H1 (cell line): ENCODE measurements around the gene MCF2L. TPM values are rescaled to one million over a fixed set of nuclear protein-coding genes. Genes with fewer than 3 reads are reported as not detected.

Source experiments
- CTCF ChIA-PET: fragments of 300-600 bp; sonication (Branson Sonifier 250); formaldehyde crosslinking; loops from one replicate; lab custom pipeline; 2021; ENCODE audit not compliant: partially characterized antibody; lab: Charles Lee
- POLR2A ChIA-PET: fragments of 300-600 bp; sonication (Branson Sonifier 250); formaldehyde crosslinking; loops from one replicate; lab custom pipeline; 2021; ENCODE audit warnings: inconsistent platforms; ENCODE audit not compliant: partially characterized antibody; lab: Charles Lee
- DNase-seq, 2 experiments: peaks; one replicate each; pipeline versions ENCODE4 v3.0.0 to v3.0.0-alpha.2; 2010 to 2022; ENCODE audit warnings: low spot score in 2 of 2, low read depth in 1 of 2, mixed read lengths in 1 of 2
- FAIRE-seq: peaks from 2 replicates; lab custom pipeline; 2011; peaks lifted over from hg19 to GRCh38; lab: Jason Lieb, UNC
- H2AFZ ChIP-seq: 2 replicates; pipeline ENCODE4 v1.8.1; 2012; ENCODE audit warnings: low read length, inconsistent platforms
- H2AK5ac ChIP-seq: 2 replicates; pipeline ENCODE4 v1.6.1; 2013; ENCODE audit warnings: low read depth, low read length
- H2BK120ac ChIP-seq: replicated peaks from 2 replicates; pipeline ENCODE3; 2013; ENCODE audit warnings: low read depth, low read length, inconsistent platforms
- H2BK12ac ChIP-seq: 2 replicates; pipeline ENCODE4 v1.6.1; 2013; ENCODE audit warnings: low read depth, low read length
- H2BK15ac ChIP-seq: 2 replicates; pipeline ENCODE4 v1.6.1; 2013; ENCODE audit warnings: low read length
- H2BK20ac ChIP-seq: 2 replicates; pipeline ENCODE4 v1.6.1; 2013; ENCODE audit warnings: low read length
- H2BK5ac ChIP-seq: 2 replicates; pipeline ENCODE4 v1.6.1; 2013; ENCODE audit warnings: low read depth, low read length
- H3K14ac ChIP-seq: 2 replicates; pipeline ENCODE4 v1.6.1; 2013; ENCODE audit warnings: inconsistent platforms; ENCODE audit not compliant: insufficient read length
- H3K18ac ChIP-seq: 2 replicates; pipeline ENCODE4 v1.6.1; 2013; ENCODE audit warnings: low read length; ENCODE audit errors: extremely low read depth
- H3K23ac ChIP-seq: 2 replicates; pipeline ENCODE4 v1.6.1; 2013; ENCODE audit warnings: inconsistent platforms; ENCODE audit not compliant: insufficient read length
- H3K23me2 ChIP-seq: 2 replicates; pipeline ENCODE4 v1.6.1; 2013; ENCODE audit warnings: low read depth, low read length
- H3K27ac ChIP-seq: 2 replicates; pipeline ENCODE4 v1.6.1; 2011; ENCODE audit warnings: low read depth, low read length, inconsistent platforms
- H3K27me3 ChIP-seq, 4 experiments: replicated peaks in 1 of 4; 1 replicate in 1 of 4; 2 replicates in 3 of 4; pipeline versions ENCODE4 v1.6.1 to v1.8.1; 2011 to 2013; ENCODE audit warnings: low read length in 3 of 4, mild to moderate bottlenecking in 3 of 4, inconsistent platforms in 2 of 4, mixed read lengths in 2 of 4, moderate library complexity in 1 of 4; ENCODE audit not compliant: control insufficient read depth in 3 of 4, insufficient read depth in 3 of 4; ENCODE audit errors: extremely low read depth in 1 of 4
- H3K36me3 ChIP-seq, 4 experiments: 2 replicates each; pipeline versions ENCODE4 v1.6.1 to v1.8.1; 2011 to 2013; ENCODE audit warnings: mild to moderate bottlenecking in 4 of 4, low read length in 3 of 4, moderate library complexity in 2 of 4, control low read depth in 1 of 4, inconsistent platforms in 1 of 4; ENCODE audit not compliant: insufficient read depth in 4 of 4, control insufficient read depth in 2 of 4
- H3K4ac ChIP-seq: replicated peaks from 2 replicates; pipeline ENCODE3; 2013; ENCODE audit warnings: low read length, low read depth, mixed read lengths, inconsistent platforms; ENCODE audit not compliant: insufficient read length
- H3K4me1 ChIP-seq, 4 experiments: replicated peaks in 1 of 4; 1 replicate in 1 of 4; 2 replicates in 3 of 4; pipeline versions ENCODE4 v1.6.1 to v1.8.1; 2011 to 2013; ENCODE audit warnings: low read length in 3 of 4, inconsistent platforms in 2 of 4, mixed read lengths in 1 of 4; ENCODE audit not compliant: insufficient read depth in 4 of 4, control insufficient read depth in 3 of 4
- H3K4me2 ChIP-seq, 2 experiments: 2 replicates each; pipeline versions ENCODE4 v1.6.1 to v1.8.1; 2011 to 2013; ENCODE audit warnings: low read depth in 2 of 2, low read length in 2 of 2, control low read depth in 1 of 2, inconsistent platforms in 1 of 2, mild to moderate bottlenecking in 1 of 2; ENCODE audit not compliant: insufficient read depth in 1 of 2
- H3K4me3 ChIP-seq, 4 experiments: fragments of 200-600, 300-600 bp in 1 of 4; sonication (generic), shearing (Covaris generic), sonication (Bioruptor Twin) in 1 of 4; 2 replicates each; pipeline versions ENCODE4 v1.5.1 to v1.8.1; 2011 to 2016; ENCODE audit warnings: low read length in 4 of 4, low read depth in 3 of 4, control low read depth in 2 of 4, inconsistent platforms in 2 of 4, mild to moderate bottlenecking in 2 of 4, mixed read lengths in 1 of 4, moderate library complexity in 1 of 4; ENCODE audit not compliant: insufficient read depth in 2 of 4; ENCODE audit errors: extremely low read depth in 1 of 4
- H3K56ac ChIP-seq: replicated peaks from 2 replicates; pipeline ENCODE3; 2013; ENCODE audit warnings: low read depth, mild to moderate bottlenecking, mixed read lengths, low read length, inconsistent platforms; ENCODE audit not compliant: insufficient read length
- H3K79me1 ChIP-seq: 2 replicates; pipeline ENCODE4 v1.6.1; 2013; ENCODE audit warnings: low read depth, low read length, control low read depth
- H3K79me2 ChIP-seq, 2 experiments: 2 replicates each; pipeline versions ENCODE4 v1.6.1 to v1.8.1; 2012 to 2013; ENCODE audit warnings: low read length in 2 of 2, mild to moderate bottlenecking in 2 of 2, inconsistent platforms in 1 of 2; ENCODE audit not compliant: insufficient read depth in 2 of 2, control insufficient read depth in 1 of 2
- H3K9ac ChIP-seq, 4 experiments: replicated peaks in 1 of 4; 1 replicate in 1 of 4; 2 replicates in 3 of 4; pipeline versions ENCODE4 v1.6.1 to v1.8.1; 2011 to 2013; ENCODE audit warnings: low read depth in 3 of 4, low read length in 3 of 4, control low read depth in 2 of 4, mild to moderate bottlenecking in 2 of 4, moderate library complexity in 2 of 4, inconsistent platforms in 1 of 4; ENCODE audit errors: extremely low read depth in 1 of 4
- H3K9me3 ChIP-seq, 2 experiments: 2 replicates each; pipeline versions ENCODE4 v1.6.1 to v1.8.1; 2012 to 2013; ENCODE audit warnings: mild to moderate bottlenecking in 2 of 2, moderate library complexity in 2 of 2, control low read depth in 1 of 2, inconsistent platforms in 1 of 2, low read depth in 1 of 2, low read length in 1 of 2, mixed read lengths in 1 of 2; ENCODE audit not compliant: insufficient read depth in 2 of 2
- H4K20me1 ChIP-seq, 2 experiments: replicated peaks in 1 of 2; 2 replicates each; pipeline versions ENCODE3 to v1.8.1; 2011 to 2013; ENCODE audit warnings: inconsistent platforms in 2 of 2, low read length in 2 of 2, mild to moderate bottlenecking in 1 of 2; ENCODE audit not compliant: insufficient read depth in 2 of 2, control insufficient read depth in 1 of 2
- H4K5ac ChIP-seq: 2 replicates; pipeline ENCODE4 v1.6.1; 2013; ENCODE audit warnings: low read length, low read depth, mixed read lengths, inconsistent platforms; ENCODE audit not compliant: insufficient read length
- H4K8ac ChIP-seq: 2 replicates; pipeline ENCODE4 v1.8.0; 2013; ENCODE audit warnings: mild to moderate bottlenecking, moderate library complexity, low read length, inconsistent platforms; ENCODE audit not compliant: insufficient read depth; ENCODE audit errors: extremely low read depth
- H4K91ac ChIP-seq: replicated peaks from 2 replicates; pipeline ENCODE3; 2013; ENCODE audit warnings: low read length, mixed read lengths, inconsistent platforms; ENCODE audit not compliant: insufficient read length
- BCL11A ChIP-seq, 2 experiments: IDR thresholded peaks; one replicate each; pipeline ENCODE4 v1.6.1; 2011; ENCODE audit warnings: low read depth in 2 of 2, low read length in 2 of 2, mild to moderate bottlenecking in 2 of 2
- CBX5 ChIP-seq: fragments of 300-800, 300-1000 bp; sonication (generic); IDR thresholded peaks from 2 replicates; pipeline ENCODE4 v1.7.1; 2016; ENCODE audit warnings: antibody characterized with exemption, low read length, low read depth
- GTF2F1 ChIP-seq: IDR thresholded peaks from 2 replicates; pipeline ENCODE4 v1.6.1; 2012; ENCODE audit warnings: low read depth, low read length, improper control_type of control experiment, borderline replicate concordance
- HDAC6 ChIP-seq: IDR thresholded peaks from one replicate; pipeline ENCODE4 v1.7.1; 2012; ENCODE audit warnings: low read depth, mild to moderate bottlenecking, inconsistent platforms, low read length, moderate library complexity
- KDM4A ChIP-seq: IDR thresholded peaks from one replicate; pipeline ENCODE4 v1.7.1; 2012; ENCODE audit warnings: low read depth, mild to moderate bottlenecking, moderate library complexity, low read length, inconsistent platforms; ENCODE audit not compliant: severe bottlenecking
- PHF8 ChIP-seq: fragments of 200-600 bp; sonication (generic); conservative IDR thresholded peaks from 2 replicates; pipeline ENCODE4 v1.7.1; 2012; ENCODE audit warnings: low read depth, mild to moderate bottlenecking, inconsistent platforms, low read length, moderate library complexity
- POLR2A ChIP-seq, 2 experiments: IDR thresholded peaks; 1 replicate in 1 of 2; 2 replicates in 1 of 2; pipeline ENCODE4 v1.6.1; 2011; ENCODE audit warnings: low read depth in 2 of 2, low read length in 2 of 2, mild to moderate bottlenecking in 2 of 2; ENCODE audit errors: control extremely low read depth in 1 of 2
- POLR2AphosphoS5 ChIP-seq: IDR thresholded peaks from 2 replicates; pipeline ENCODE4 v1.6.1; 2011; ENCODE audit warnings: low read depth, low read length
- POU5F1 ChIP-seq: IDR thresholded peaks from 2 replicates; pipeline ENCODE4 v1.6.1; 2011; ENCODE audit warnings: low read depth, mild to moderate bottlenecking, low read length, moderate library complexity
- TCF12 ChIP-seq: IDR thresholded peaks from 2 replicates; pipeline ENCODE4 v1.6.1; 2011; ENCODE audit warnings: low read depth, mild to moderate bottlenecking, low read length
- WGBS, 2 experiments: shearing (Covaris generic) in 1 of 2; methylation state at CpG; one replicate each; pipeline versions ENCODE4 v1.1.6 to v1.1.7; 2013 to 2015; ENCODE audit warnings: low lambda C conversion rate in 2 of 2, mixed read lengths in 2 of 2, inconsistent platforms in 1 of 2, low coverage in 1 of 2, missing lambda C conversion rate in 1 of 2; ENCODE audit not compliant: insufficient replicate concordance in 2 of 2, insufficient coverage in 1 of 2, insufficient read length in 1 of 2; ENCODE audit errors: extremely low coverage in 1 of 2, missing lambda C conversion rate in 1 of 2; 5-methylcytosine and 5-hydroxymethylcytosine counted together
- polyA plus RNA-seq, 7 experiments: library from polyadenylated mRNA; depleted of rRNA in 3 of 7; stranded (reverse) in 5 of 7; unstranded in 2 of 7; fragments of >200 nt in 5 of 7; fragments of 200-250 nt in 2 of 7; gene quantifications; 1 replicate in 5 of 7; 2 replicates in 1 of 7; 4 replicates in 1 of 7; pipeline versions ENCODE4 v1.2.1 to v1.2.3, GENCODE V29; 2011 to 2013; ENCODE audit warnings: missing spikeins in 2 of 7, mixed read lengths in 2 of 7
- total RNA-seq: library from RNA; stranded (reverse); fragmentation: NEBNext Ultra II Directional; extraction: Animal tissue kit (Norgen Biotek cat#: 25700); gene quantifications from 2 replicates; pipeline ENCODE4 v1.2.1, GENCODE V29; 2021
- TF ChIP-seq, protein P1 (sequence below): IDR thresholded peaks from 2 replicates; pipeline ENCODE4 v1.6.1; 2012; ENCODE audit warnings: inconsistent platforms

The MCF2L gene
- total and polyA plus RNA-seq, 2 of the 8 experiments (the other 6 are each of a cell fraction or from before 2014, with no cell fraction given): 10.1 to 24.4 TPM

DNA sequence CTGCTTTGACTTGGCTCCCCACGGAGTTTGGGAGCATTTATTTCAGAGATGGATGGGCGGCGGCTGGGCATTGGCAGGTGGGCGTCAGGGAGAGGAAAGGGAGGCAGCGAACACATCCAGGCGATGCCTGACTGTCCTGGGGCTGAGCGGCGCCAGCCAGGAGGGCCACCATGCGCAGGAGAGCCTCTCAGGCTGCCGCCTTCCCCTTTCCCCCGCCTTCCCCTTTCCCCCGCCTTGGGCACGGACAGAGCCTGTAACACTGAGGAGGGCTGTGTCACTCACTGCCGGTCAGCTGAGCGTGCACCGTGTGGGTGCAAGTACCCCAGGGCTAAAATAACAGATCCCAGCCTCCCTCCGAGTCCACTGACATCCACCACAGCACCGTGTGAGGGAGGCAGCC is 11.4 kb downstream of the MCF2L start:
- no peaks in the 10 kb centered on the region for H3K79me1 ChIP-seq
- H3K9ac ChIP-seq: no peak overlapping the region
- H2BK20ac ChIP-seq: no peak overlapping the region
- H2BK15ac ChIP-seq: no peak overlapping the region
- ChIA-PET POLR2A (interaction anchor here (0.9 to 1.9 kb wide), 3 partner anchors 11 to 37 kb away, joined by 3 to 5 read pairs (median 4); partner anchors contain the start of gene MCF2L), CTCF (interaction anchor here (1.4 to 5.6 kb wide), 2 partner anchors 41 to 49 kb away, joined by 3 to 33 read pairs; no protein-coding TSS in a partner anchor)
- WGBS, 2 experiments: 81% methylated on average over 15 of the region's 18 CpGs; no CpG with 5 or more reads in 1 of the 2 experiments
- no peak overlapping the region for H3K4ac ChIP-seq
- no peak overlapping the region for H4K5ac ChIP-seq
- H3K79me2 ChIP-seq: no peaks in the 10 kb centered on the region
- H3K27ac ChIP-seq: no peak overlapping the region
- H3K56ac ChIP-seq: no peak overlapping the region
- H3K4me1 ChIP-seq: peaks cover 0 to 9% (median under 1%) of the 10 kb centered on the region in 4 experiments; a peak in 3 of 7 replicates
- DNase-seq (peak in 1 of 2 experiments; percentile 46), FAIRE-seq (no peak)
- no peak overlapping the region for H2BK12ac ChIP-seq
- H3K18ac ChIP-seq: no peak overlapping the region
- no peak overlapping the region for H3K4me3 ChIP-seq
- no peak overlapping the region for H2BK5ac ChIP-seq
- no peak overlapping the region for H2BK120ac ChIP-seq
- H4K91ac ChIP-seq: no peak overlapping the region
- H3K4me2 ChIP-seq: peak overlapping the region in 1 of 2 experiments; percentile 38; a peak in 2 of 4 replicates
- H4K20me1 ChIP-seq: peaks cover 0 to 3% of the 10 kb centered on the region in 2 experiments
- no peak overlapping the region for H3K14ac ChIP-seq
- H4K8ac ChIP-seq: no peak overlapping the region; the same call in 1 of the 2 replicates
- no peak overlapping the region for H2AK5ac ChIP-seq
- no peak overlapping the region for H3K23ac ChIP-seq
- TF ChIP-seq POLR2A (IDR thresholded peaks at IDR 0.05; ENCODE audit: control extremely low read depth in 1 of 2, low read depth in 2 of 2, low read length in 2 of 2) (no peak), POU5F1 (no peak), CBX5 (no peak), KDM4A (no peak), BCL11A (IDR thresholded peaks at IDR 0.05; ENCODE audit: low read depth in 2 of 2, low read length in 2 of 2) (no peak), PHF8 (no peak), GTF2F1 (no peak), HDAC6 (no peak), POLR2AphosphoS5 (no peak), TCF12 (no peak)
- TF ChIP-seq, protein P1, sequence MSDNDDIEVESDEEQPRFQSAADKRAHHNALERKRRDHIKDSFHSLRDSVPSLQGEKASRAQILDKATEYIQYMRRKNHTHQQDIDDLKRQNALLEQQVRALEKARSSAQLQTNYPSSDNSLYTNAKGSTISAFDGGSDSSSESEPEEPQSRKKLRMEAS: no peak
- no peaks in the 10 kb centered on the region for H3K36me3 ChIP-seq
- H3K9me3 ChIP-seq: no peaks in the 10 kb centered on the region
- no peaks in the 10 kb centered on the region for H3K23me2 ChIP-seq
- H2AFZ ChIP-seq: no peak overlapping the region
- no peaks in the 10 kb centered on the region for H3K27me3 ChIP-seq
